Measurements from ENCODE around the gene C18orf63. TPM values are rescaled to one million over a fixed set of nuclear protein-coding genes. Genes with fewer than 3 reads are reported as not detected.

The C18orf63 gene
- polyA plus RNA-seq, 1 donor from 2014 or later, result not detected

- Histone ChIP-seq H2AFZ (ENCODE audit: low read depth, low read length) (no peak overlapping the region), H3K4me3 (ENCODE audit: low read length) (no peak overlapping the region), H3K9ac (ENCODE audit: low read length) (no peak overlapping the region), H3K36me3 (ENCODE audit: insufficient read depth, low read length) (no peaks in the 10 kb centered on the region), H4K20me1 (ENCODE audit: insufficient read depth) (no peaks in the 10 kb centered on the region), H3K4me2 (ENCODE audit: low read length) (no peak overlapping the region), H3K27me3 (ENCODE audit: insufficient read depth, low read depth, low read length) (no peaks in the 10 kb centered on the region), H3K27ac (ENCODE audit: low read length) (no peak overlapping the region), H3K79me2 (replicated peaks; ENCODE audit: insufficient read depth, low read length) (no peaks in the 10 kb centered on the region), H3K9me2 (ENCODE audit: insufficient read depth, low read length) (no peaks in the 10 kb centered on the region), H3F3A (ENCODE audit: insufficient read depth, low read length, poor library complexity, severe bottlenecking) (no peaks in the 10 kb centered on the region), H3K9me3 (ENCODE audit: low read length) (no peaks in the 10 kb centered on the region)
- TF ChIP-seq TAF1 (IDR thresholded peaks at IDR 0.05; ENCODE audit: low read depth), result no peak
- TF ChIP-seq EZH2 (IDR thresholded peaks at IDR 0.05; ENCODE audit: borderline replicate concordance, insufficient read depth, low read length, poor library complexity, severe bottlenecking), result no peak
- TF ChIP-seq MXI1 (conservative IDR thresholded peaks at IDR 0.05; ENCODE audit: poor library complexity, severe bottlenecking), result no peak
- TF ChIP-seq EP300 (conservative IDR thresholded peaks at IDR 0.05; ENCODE audit: poor library complexity, severe bottlenecking), result no peak
- TF ChIP-seq POLR2AphosphoS5 (IDR thresholded peaks at IDR 0.05), result no peak
- TF ChIP-seq RAD21 (conservative IDR thresholded peaks at IDR 0.05), result no peak
- TF ChIP-seq CTCF (IDR thresholded peaks at IDR 0.05; ENCODE audit: poor library complexity, severe bottlenecking), result no peak
- TF ChIP-seq, protein P1, sequence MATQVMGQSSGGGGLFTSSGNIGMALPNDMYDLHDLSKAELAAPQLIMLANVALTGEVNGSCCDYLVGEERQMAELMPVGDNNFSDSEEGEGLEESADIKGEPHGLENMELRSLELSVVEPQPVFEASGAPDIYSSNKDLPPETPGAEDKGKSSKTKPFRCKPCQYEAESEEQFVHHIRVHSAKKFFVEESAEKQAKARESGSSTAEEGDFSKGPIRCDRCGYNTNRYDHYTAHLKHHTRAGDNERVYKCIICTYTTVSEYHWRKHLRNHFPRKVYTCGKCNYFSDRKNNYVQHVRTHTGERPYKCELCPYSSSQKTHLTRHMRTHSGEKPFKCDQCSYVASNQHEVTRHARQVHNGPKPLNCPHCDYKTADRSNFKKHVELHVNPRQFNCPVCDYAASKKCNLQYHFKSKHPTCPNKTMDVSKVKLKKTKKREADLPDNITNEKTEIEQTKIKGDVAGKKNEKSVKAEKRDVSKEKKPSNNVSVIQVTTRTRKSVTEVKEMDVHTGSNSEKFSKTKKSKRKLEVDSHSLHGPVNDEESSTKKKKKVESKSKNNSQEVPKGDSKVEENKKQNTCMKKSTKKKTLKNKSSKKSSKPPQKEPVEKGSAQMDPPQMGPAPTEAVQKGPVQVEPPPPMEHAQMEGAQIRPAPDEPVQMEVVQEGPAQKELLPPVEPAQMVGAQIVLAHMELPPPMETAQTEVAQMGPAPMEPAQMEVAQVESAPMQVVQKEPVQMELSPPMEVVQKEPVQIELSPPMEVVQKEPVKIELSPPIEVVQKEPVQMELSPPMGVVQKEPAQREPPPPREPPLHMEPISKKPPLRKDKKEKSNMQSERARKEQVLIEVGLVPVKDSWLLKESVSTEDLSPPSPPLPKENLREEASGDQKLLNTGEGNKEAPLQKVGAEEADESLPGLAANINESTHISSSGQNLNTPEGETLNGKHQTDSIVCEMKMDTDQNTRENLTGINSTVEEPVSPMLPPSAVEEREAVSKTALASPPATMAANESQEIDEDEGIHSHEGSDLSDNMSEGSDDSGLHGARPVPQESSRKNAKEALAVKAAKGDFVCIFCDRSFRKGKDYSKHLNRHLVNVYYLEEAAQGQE (IDR thresholded peaks at IDR 0.05; ENCODE audit: borderline replicate concordance), result no peak
- no peak for TF ChIP-seq SMC3 (conservative IDR thresholded peaks at IDR 0.05; ENCODE audit: poor library complexity)
Measured at GRCh38 chr18:74396171-74397169, 80.8 kb downstream of the C18orf63 start.

- no peak for TF ChIP-seq CTCF (IDR thresholded peaks at IDR 0.05; ENCODE audit: poor library complexity, severe bottlenecking)
- no peak for TF ChIP-seq EZH2 (IDR thresholded peaks at IDR 0.05; ENCODE audit: borderline replicate concordance, insufficient read depth, low read length, poor library complexity, severe bottlenecking)
- TF ChIP-seq EP300 (conservative IDR thresholded peaks at IDR 0.05; ENCODE audit: poor library complexity, severe bottlenecking), result no peak
- no peak for TF ChIP-seq RAD21 (conservative IDR thresholded peaks at IDR 0.05)
- TF ChIP-seq MXI1 (conservative IDR thresholded peaks at IDR 0.05; ENCODE audit: poor library complexity, severe bottlenecking), result no peak
- TF ChIP-seq, protein P1 (IDR thresholded peaks at IDR 0.05; ENCODE audit: borderline replicate concordance), result no peak
- no peak for TF ChIP-seq TAF1 (IDR thresholded peaks at IDR 0.05; ENCODE audit: low read depth)
- TF ChIP-seq POLR2AphosphoS5 (IDR thresholded peaks at IDR 0.05), result no peak
- no peak for TF ChIP-seq SMC3 (conservative IDR thresholded peaks at IDR 0.05; ENCODE audit: poor library complexity)
- Histone ChIP-seq H3K79me2 (replicated peaks; ENCODE audit: insufficient read depth, low read length) (no peaks in the 10 kb centered on the region), H3K4me2 (ENCODE audit: low read length) (no peak overlapping the region), H3K36me3 (ENCODE audit: insufficient read depth, low read length) (no peaks in the 10 kb centered on the region), H3F3A (ENCODE audit: insufficient read depth, low read length, poor library complexity, severe bottlenecking) (no peaks in the 10 kb centered on the region), H2AFZ (ENCODE audit: low read depth, low read length) (no peak overlapping the region), H4K20me1 (ENCODE audit: insufficient read depth) (no peaks in the 10 kb centered on the region), H3K4me3 (ENCODE audit: low read length) (no peak overlapping the region), H3K27ac (ENCODE audit: low read length) (no peak overlapping the region), H3K9ac (ENCODE audit: low read length) (no peak overlapping the region), H3K9me3 (ENCODE audit: low read length) (no peaks in the 10 kb centered on the region), H3K9me2 (ENCODE audit: insufficient read depth, low read length) (no peaks in the 10 kb centered on the region), H3K27me3 (ENCODE audit: insufficient read depth, low read depth, low read length) (no peaks in the 10 kb centered on the region)
Measured at GRCh38 chr18:74397572-74397971, 81.9 kb downstream of the C18orf63 start.

Measured in neural cell (in vitro differentiated cells).